Body of pancreas (tissue), 4 donors: Measurements from ENCODE around the gene UFD1. TPM values are rescaled to one million over a fixed set of nuclear protein-coding genes. Genes with fewer than 3 reads are reported as not detected.

Source experiments
- ATAC-seq: fragments of 150-250 bp; one replicate; pipeline ENCODE4 v1.9.1; 2016
- DNase-seq, 4 donors: peaks; one replicate each; pipeline ENCODE4 v3.0.0-alpha.2; 2019
- H3K27ac ChIP-seq, 4 donors: fragments of 200-600 bp; sonication (generic); 1 replicate in 3 of 4; 2 replicates in 1 of 4; pipeline versions ENCODE4 v1.5.1 to v1.6.1; 2016 to 2019; ENCODE audit warnings: mild to moderate bottlenecking in 1 of 4, mixed read lengths in 1 of 4, moderate library complexity in 1 of 4
- H3K27me3 ChIP-seq, 2 donors: fragments of 200-600 bp; sonication (generic); one replicate each; pipeline ENCODE4 v1.6.0; 2016; ENCODE audit warnings: mild to moderate bottlenecking in 1 of 2
- H3K36me3 ChIP-seq, 2 donors: fragments of 200-600 bp; sonication (generic); replicated peaks in 1 of 2; 2 replicates each; pipeline ENCODE4 v1.5.1; 2016; ENCODE audit warnings: low read depth in 2 of 2; ENCODE audit not compliant: insufficient read depth in 1 of 2
- H3K4me1 ChIP-seq: fragments of 200-600 bp; sonication (generic); one replicate; pipeline ENCODE4 v1.6.0; 2016
- H3K4me3 ChIP-seq, 2 donors: fragments of 200-600 bp; sonication (generic); 1 replicate in 1 of 2; 2 replicates in 1 of 2; pipeline ENCODE4 v1.5.1; 2016 to 2019
- H3K9me3 ChIP-seq, 3 donors: fragments of 200-600 bp; sonication (generic); 1 replicate in 2 of 3; 2 replicates in 1 of 3; pipeline ENCODE4 v1.5.1; 2016
- CTCF ChIP-seq, 7 experiments: fragments of 450-650 bp in 4 of 7; fragments of 200-600 bp in 3 of 7; sonication (generic) in 3 of 7; IDR thresholded peaks; one replicate each; pipeline ENCODE4 v1.5.1; 2016 to 2019; ENCODE audit warnings: antibody characterized with exemption in 7 of 7
- POLR2A ChIP-seq, 3 donors: fragments of 450-650 bp; IDR thresholded peaks; one replicate each; pipeline ENCODE4 v1.6.1; 2016; ENCODE audit warnings: antibody characterized with exemption in 3 of 3, mild to moderate bottlenecking in 2 of 3
- WGBS, 2 donors: methylation state at CpG; one replicate each; pipeline ENCODE4 v1.1.5; 2017; 5-methylcytosine and 5-hydroxymethylcytosine counted together
- intact Hi-C: fragments of 100-400 bp; cut with DNase I; formaldehyde crosslinking; loops from one replicate; pipeline ENCODE4 v1.15.1; 2023
- total RNA-seq, 2 donors: library from RNA; depleted of rRNA; stranded (reverse); fragments of >200 nt; gene quantifications; one replicate each; pipeline ENCODE4 v1.1.0, GENCODE V29; 2016

The UFD1 gene
- total RNA-seq, 2 donors from 2014 or later, result 13.2 to 27.2 TPM

GRCh38 chr22:19507534-19507861 is 28.5 kb upstream of the UFD1 start:
- Histone ChIP-seq H3K27me3 (no peaks in the 10 kb centered on the region), H3K27ac (no peak overlapping the region), H3K4me3 (no peak overlapping the region), H3K4me1 (no peaks in the 10 kb centered on the region), H3K9me3 (no peaks in the 10 kb centered on the region), H3K36me3 (no peaks in the 10 kb centered on the region)
- intact Hi-C loops, result no loop called here
- TF ChIP-seq CTCF (IDR thresholded peaks at IDR 0.05), result no peak
- TF ChIP-seq POLR2A (IDR thresholded peaks at IDR 0.05), result no peak
- no peak for DNase-seq
- WGBS, 2 donors, result 97 to 100% methylated on average over 4 of the region's 4 CpGs
- ATAC-seq, result no peak

DNA sequence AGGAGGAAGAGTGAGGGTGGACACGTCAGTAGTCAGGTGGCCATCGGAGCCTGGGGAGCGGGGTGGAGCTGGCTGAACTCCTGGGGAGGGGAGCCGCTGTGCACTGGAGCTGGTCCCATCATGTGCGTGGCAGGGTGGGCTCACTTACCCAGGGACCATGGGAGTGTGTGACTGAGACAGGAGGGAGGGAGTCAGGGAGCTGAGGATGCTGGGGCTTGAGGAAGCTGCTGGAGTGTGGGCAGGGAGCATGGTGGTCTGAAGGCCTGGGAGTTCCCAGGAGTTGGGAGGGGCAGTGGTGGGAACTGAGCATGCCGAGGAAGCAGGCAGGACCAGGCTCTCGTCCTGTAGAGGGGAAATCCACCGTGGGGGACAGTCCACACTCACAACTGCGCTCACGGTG is 27.2 kb upstream of the UFD1 start:
- H3K9me3 ChIP-seq, result no peaks in the 10 kb centered on the region
- H3K4me3 ChIP-seq, result no peak overlapping the region
- ATAC-seq (no peak), DNase-seq (no peak)
- no peak overlapping the region for H3K27ac ChIP-seq
- H3K36me3 ChIP-seq, result no peaks in the 10 kb centered on the region
- 89% methylated on average over 10 of the region's 10 CpGs for WGBS, 2 donors
- H3K4me1 ChIP-seq, result no peaks in the 10 kb centered on the region
- TF ChIP-seq POLR2A (IDR thresholded peaks at IDR 0.05) (no peak), CTCF (IDR thresholded peaks at IDR 0.05) (no peak)
- H3K27me3 ChIP-seq, result no peaks in the 10 kb centered on the region
- intact Hi-C loops, result no loop called here

- Histone ChIP-seq H3K9me3 (no peaks in the 10 kb centered on the region), H3K4me1 (no peaks in the 10 kb centered on the region), H3K36me3 (no peaks in the 10 kb centered on the region), H3K27ac (no peak overlapping the region), H3K27me3 (no peaks in the 10 kb centered on the region), H3K4me3 (no peak overlapping the region)
- no peak for TF ChIP-seq CTCF (IDR thresholded peaks at IDR 0.05)
- no peak for TF ChIP-seq POLR2A (IDR thresholded peaks at IDR 0.05)
- intact Hi-C loops, result no loop called here
- ATAC-seq (no peak), DNase-seq (no peak)
- WGBS, 2 donors, result 90 to 100% methylated on average over 5 of the region's 5 CpGs
Measured at GRCh38 chr22:19505735-19506126, 26.7 kb upstream of the UFD1 start.

GRCh38 chr22:19504900-19505734 is 26.1 kb upstream of the UFD1 start:
- ATAC-seq (no peak), DNase-seq (no peak)
- intact Hi-C loops, result no loop called here
- no peaks in the 10 kb centered on the region for H3K4me1 ChIP-seq
- no peak for TF ChIP-seq CTCF (IDR thresholded peaks at IDR 0.05)
- TF ChIP-seq POLR2A (IDR thresholded peaks at IDR 0.05), result no peak
- no peaks in the 10 kb centered on the region for H3K9me3 ChIP-seq
- H3K4me3 ChIP-seq, result no peak overlapping the region
- H3K36me3 ChIP-seq, result no peaks in the 10 kb centered on the region
- H3K27me3 ChIP-seq, result no peaks in the 10 kb centered on the region
- no peak overlapping the region for H3K27ac ChIP-seq
- WGBS, 2 donors, result 87 to 91% methylated on average over 18 of the region's 18 CpGs

- TF ChIP-seq POLR2A (IDR thresholded peaks at IDR 0.05), result no peak
- no peak for TF ChIP-seq CTCF (IDR thresholded peaks at IDR 0.05)
- Histone ChIP-seq H3K36me3 (no peaks in the 10 kb centered on the region), H3K4me3 (no peak overlapping the region), H3K9me3 (no peaks in the 10 kb centered on the region), H3K4me1 (no peaks in the 10 kb centered on the region), H3K27ac (no peak overlapping the region), H3K27me3 (no peaks in the 10 kb centered on the region)
- DNase-seq (no peak), ATAC-seq (no peak)
- 87 to 91% methylated on average over 7 to 9 of the region's 9 CpGs for WGBS, 2 donors
- intact Hi-C loops, result no loop called here
Measured at GRCh38 chr22:19503869-19504268, 24.9 kb upstream of the UFD1 start.
